SK-N-SH treated with all-trans-retinoic acid at 6 μM for 48 hours (cell line): Measurements from ENCODE around the gene PHKA1.

Source experiments
- CSDC2 ChIP-seq: fragments of 250-450 bp; sonication (Bioruptor Pico); IDR thresholded peaks from 2 replicates; pipeline ENCODE4 v1.5.0; 2020; ENCODE audit warnings: mild to moderate bottlenecking, moderate library complexity
- PPARA ChIP-seq: fragments of 250-450 bp; sonication (Bioruptor Pico); IDR thresholded peaks from 2 replicates; pipeline ENCODE4 v1.5.0; 2020; ENCODE audit warnings: mild to moderate bottlenecking, borderline replicate concordance
- ZFP3 ChIP-seq: fragments of 250-450 bp; sonication (Bioruptor Pico); IDR thresholded peaks from 2 replicates; pipeline ENCODE4 v1.5.0; 2020; ENCODE audit warnings: mild to moderate bottlenecking, moderate library complexity
- ZNF70 ChIP-seq: fragments of 450-650 bp; formaldehyde crosslinking; IDR thresholded peaks from 2 replicates; pipeline ENCODE4 v1.5.0; 2020; ENCODE audit warnings: mild to moderate bottlenecking, moderate library complexity
- TF ChIP-seq, protein P1 (sequence below): fragments of 250-450 bp; sonication (Bioruptor Pico); IDR thresholded peaks from 2 replicates; pipeline ENCODE4 v1.5.1; 2020; ENCODE audit warnings: low read depth, mild to moderate bottlenecking, moderate library complexity
- TF ChIP-seq, protein P2 (sequence below): fragments of 250-450 bp; sonication (Bioruptor Pico); IDR thresholded peaks from 2 replicates; pipeline ENCODE4 v1.8.0; 2020; ENCODE audit warnings: mild to moderate bottlenecking, moderate library complexity, borderline replicate concordance

DNA sequence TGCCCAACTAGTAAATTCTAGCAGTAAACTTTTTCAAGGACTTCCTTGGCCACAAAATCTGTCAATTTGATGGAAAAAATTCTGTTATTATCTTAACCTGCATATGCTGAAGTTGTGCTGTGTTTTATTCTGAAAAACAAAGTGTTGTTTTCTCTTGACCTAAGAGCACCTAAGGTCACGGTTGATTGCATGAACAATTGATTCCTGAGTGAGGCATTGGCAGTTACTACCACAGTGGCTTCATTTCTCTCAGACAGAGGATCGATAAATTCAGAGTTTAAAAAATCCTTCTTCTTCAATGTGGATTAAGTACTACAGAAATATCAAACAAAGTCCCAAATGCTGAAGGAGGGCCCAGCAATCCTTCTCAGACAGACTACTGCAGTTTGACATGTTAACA, 147.7 kb downstream of the PHKA1 start:
- TF ChIP-seq, protein P1, sequence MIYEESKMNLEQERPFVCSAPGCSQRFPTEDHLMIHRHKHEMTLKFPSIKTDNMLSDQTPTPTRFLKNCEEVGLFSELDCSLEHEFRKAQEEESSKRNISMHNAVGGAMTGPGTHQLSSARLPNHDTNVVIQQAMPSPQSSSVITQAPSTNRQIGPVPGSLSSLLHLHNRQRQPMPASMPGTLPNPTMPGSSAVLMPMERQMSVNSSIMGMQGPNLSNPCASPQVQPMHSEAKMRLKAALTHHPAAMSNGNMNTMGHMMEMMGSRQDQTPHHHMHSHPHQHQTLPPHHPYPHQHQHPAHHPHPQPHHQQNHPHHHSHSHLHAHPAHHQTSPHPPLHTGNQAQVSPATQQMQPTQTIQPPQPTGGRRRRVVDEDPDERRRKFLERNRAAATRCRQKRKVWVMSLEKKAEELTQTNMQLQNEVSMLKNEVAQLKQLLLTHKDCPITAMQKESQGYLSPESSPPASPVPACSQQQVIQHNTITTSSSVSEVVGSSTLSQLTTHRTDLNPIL (CRISPR knock-in tag): no peak
- TF ChIP-seq, protein P2, sequence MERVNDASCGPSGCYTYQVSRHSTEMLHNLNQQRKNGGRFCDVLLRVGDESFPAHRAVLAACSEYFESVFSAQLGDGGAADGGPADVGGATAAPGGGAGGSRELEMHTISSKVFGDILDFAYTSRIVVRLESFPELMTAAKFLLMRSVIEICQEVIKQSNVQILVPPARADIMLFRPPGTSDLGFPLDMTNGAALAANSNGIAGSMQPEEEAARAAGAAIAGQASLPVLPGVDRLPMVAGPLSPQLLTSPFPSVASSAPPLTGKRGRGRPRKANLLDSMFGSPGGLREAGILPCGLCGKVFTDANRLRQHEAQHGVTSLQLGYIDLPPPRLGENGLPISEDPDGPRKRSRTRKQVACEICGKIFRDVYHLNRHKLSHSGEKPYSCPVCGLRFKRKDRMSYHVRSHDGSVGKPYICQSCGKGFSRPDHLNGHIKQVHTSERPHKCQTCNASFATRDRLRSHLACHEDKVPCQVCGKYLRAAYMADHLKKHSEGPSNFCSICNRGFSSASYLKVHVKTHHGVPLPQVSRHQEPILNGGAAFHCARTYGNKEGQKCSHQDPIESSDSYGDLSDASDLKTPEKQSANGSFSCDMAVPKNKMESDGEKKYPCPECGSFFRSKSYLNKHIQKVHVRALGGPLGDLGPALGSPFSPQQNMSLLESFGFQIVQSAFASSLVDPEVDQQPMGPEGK (CRISPR knock-in tag): no peak
- no peak for TF ChIP-seq ZFP3 (CRISPR knock-in tag)
- no peak for TF ChIP-seq CSDC2 (CRISPR knock-in tag)
- no peak for TF ChIP-seq PPARA (CRISPR knock-in tag)
- no peak for TF ChIP-seq ZNF70 (CRISPR knock-in tag)
